GM12891 (cell line): ENCODE measurements around the gene LRRC10. TPM values are rescaled to one million over a fixed set of nuclear protein-coding genes. Genes with fewer than 3 reads are reported as not detected.

Experiments
- DNase-seq: peaks from one replicate; pipeline ENCODE4 v3.0.0; 2011; ENCODE audit warnings: low spot score; ENCODE audit not compliant: insufficient read length
- FAIRE-seq: peaks from 2 replicates; lab custom pipeline; 2011; peaks lifted over from hg19 to GRCh38; lab: Jason Lieb, UNC
- PAX5 ChIP-seq: IDR thresholded peaks from 2 replicates; pipeline ENCODE4 v1.6.1; 2011; ENCODE audit warnings: low read length, moderate library complexity, mild to moderate bottlenecking; ENCODE audit not compliant: insufficient read depth, severe bottlenecking
- POLR2A ChIP-seq: IDR thresholded peaks from 2 replicates; pipeline ENCODE4 v1.6.1; 2011; ENCODE audit warnings: low read depth, low read length, control low read depth
- POLR2AphosphoS5 ChIP-seq: IDR thresholded peaks from 2 replicates; pipeline ENCODE4 v1.6.1; 2011; ENCODE audit warnings: low read depth, low read length, control low read depth
- POU2F2 ChIP-seq: IDR thresholded peaks from 2 replicates; pipeline ENCODE4 v1.6.1; 2011; ENCODE audit warnings: low read depth, mild to moderate bottlenecking, control low read depth, low read length, moderate library complexity
- SPI1 ChIP-seq: IDR thresholded peaks from 2 replicates; pipeline ENCODE4 v1.6.1; 2011; ENCODE audit warnings: low read depth, low read length, control low read depth
- TAF1 ChIP-seq: IDR thresholded peaks from 2 replicates; pipeline ENCODE4 v1.6.1; 2011; ENCODE audit warnings: low read depth, low read length, control low read depth
- polyA plus RNA-seq: library from polyadenylated mRNA; unstranded; fragments of >200 nt; gene quantifications from one replicate; pipeline ENCODE4 v1.2.1, GENCODE V29; 2012; ENCODE audit warnings: low read depth, missing spikeins, inconsistent platforms; ENCODE audit not compliant: missing spikeins

LRRC10 gene, protein sequence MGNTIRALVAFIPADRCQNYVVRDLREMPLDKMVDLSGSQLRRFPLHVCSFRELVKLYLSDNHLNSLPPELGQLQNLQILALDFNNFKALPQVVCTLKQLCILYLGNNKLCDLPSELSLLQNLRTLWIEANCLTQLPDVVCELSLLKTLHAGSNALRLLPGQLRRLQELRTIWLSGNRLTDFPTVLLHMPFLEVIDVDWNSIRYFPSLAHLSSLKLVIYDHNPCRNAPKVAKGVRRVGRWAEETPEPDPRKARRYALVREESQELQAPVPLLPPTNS
- polyA plus RNA-seq = not detected

DNA sequence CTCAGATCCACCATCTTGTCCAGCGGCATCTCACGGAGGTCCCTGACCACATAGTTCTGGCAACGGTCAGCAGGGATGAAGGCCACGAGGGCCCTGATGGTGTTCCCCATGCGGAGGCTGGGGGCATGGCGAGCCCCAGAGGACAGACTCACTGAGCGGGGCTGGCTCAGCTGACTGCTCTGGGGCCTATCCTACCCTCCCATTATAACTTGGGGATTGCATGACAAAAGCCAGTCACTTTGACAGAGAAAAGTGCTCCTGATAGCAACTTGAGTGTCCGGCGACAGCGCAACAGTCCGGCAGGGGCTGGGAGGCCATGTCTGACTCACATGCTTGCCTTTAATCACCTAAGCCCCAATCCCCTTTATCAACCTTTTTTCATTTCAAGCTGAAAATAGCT, at the start of gene LRRC10:
LRRC10 (minus strand) TSS at position 179 of the 400 bp plus-strand sequence; CDS start at position 110, 69 bp downstream.
- FAIRE-seq = no peak
- DNase-seq = no peak
- TF ChIP-seq PAX5 = no peak
- TF ChIP-seq POLR2A = no peak
- no peak for TF ChIP-seq POU2F2
- no peak for TF ChIP-seq POLR2AphosphoS5
- TF ChIP-seq SPI1 = no peak
- TF ChIP-seq TAF1 = no peak

DNA sequence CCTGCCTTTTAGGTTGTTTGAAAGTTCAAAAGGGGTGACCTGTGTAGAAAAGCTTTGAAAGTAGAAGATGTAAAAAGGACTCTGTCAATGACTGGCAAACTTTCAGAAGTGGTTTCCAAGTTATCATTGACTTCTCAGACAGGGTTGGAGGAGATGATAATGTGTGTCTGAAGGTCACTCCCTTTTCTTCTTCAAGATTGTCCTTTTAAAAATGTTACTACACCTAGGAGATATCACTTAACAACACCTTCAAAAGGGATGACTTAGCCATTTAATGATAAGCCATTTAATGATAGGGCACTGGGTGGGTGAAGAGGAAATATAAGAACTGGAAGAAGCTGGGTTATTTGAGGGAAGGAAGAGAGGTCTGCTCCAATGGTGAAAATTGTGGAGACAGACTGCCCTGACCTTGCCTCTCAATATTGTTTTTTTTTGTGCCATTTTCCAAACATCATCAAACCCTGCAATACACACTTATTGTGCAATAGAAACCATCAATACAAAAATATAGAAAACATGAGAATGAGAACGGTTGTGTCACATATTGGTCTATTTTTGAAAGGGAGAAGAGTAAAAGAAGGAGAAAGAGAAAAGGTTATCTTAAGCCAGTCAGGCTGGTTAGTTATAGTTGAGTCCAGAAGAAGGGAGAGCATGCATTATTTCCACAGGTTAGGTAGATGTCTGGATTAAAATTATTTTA, 49.6 kb upstream of the LRRC10 start:
- DNase-seq = no peak
- no peak for FAIRE-seq
- TF ChIP-seq PAX5 (no peak), SPI1 (no peak), TAF1 (no peak), POLR2A (no peak), POLR2AphosphoS5 (no peak), POU2F2 (no peak)

DNA sequence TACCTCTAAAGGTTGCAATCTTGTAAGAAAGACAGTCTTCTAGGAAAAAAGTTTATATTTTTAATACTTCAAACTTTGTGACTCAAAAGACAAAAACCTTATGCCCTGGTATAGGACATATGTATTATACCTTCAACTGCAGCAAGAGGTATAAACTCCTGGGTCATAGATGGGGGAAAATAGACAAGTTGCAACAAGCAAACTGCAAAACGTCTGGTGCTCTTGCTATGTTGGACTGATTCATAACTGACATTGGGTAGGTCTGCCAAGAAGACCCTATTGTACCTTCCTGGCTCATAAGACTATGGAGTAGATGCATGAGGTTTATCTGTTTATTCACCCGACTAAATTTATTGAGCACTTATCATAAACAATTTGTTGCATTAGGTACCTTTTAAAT, 47.5 kb upstream of the LRRC10 start:
- TF ChIP-seq POLR2AphosphoS5 (no peak), SPI1 (no peak), POLR2A (no peak), TAF1 (no peak), PAX5 (no peak), POU2F2 (no peak)
- no peak for FAIRE-seq

DNA sequence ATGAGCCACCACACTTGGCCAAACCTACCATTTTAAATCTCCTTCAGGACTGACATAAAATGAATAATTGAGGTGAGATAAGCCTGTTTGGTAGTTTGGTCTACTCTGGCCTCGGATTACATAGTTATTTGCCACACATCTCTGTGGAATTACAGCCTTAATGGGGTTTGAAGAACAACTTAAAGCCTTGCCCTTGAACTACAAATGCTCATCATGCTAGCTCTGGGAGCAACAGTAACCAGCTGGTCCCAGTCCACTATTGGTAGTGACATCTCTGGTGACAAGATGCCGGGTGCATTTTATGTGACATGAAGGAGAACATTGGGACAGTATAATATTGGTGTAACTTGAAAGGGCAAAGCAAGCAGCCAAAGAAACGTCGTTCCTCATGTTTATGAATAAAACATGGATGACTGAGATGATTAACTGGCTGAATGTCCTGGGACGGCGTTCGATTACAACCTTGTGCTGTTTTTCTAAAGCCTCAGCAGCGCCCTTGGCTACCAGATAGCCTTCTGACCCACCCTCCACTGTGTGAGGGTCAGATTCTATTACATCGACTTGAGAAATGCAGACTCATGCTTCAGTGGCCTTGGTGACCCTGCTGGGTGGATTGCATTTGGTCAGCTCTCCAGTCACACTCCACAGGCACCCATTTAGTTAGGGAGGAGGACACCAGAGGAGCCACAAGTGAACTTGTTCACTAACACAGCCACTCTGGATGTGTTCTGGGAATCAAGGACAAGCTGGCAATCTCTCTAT, 46.9 kb upstream of the LRRC10 start:
- TF ChIP-seq POLR2AphosphoS5 (no peak), TAF1 (no peak), POU2F2 (no peak), PAX5 (no peak), POLR2A (no peak), SPI1 (no peak)
- DNase-seq (no peak), FAIRE-seq (no peak)

More for the DNA sequence above, 47.5 kb upstream of the LRRC10 start:
- no peak for DNase-seq

DNA sequence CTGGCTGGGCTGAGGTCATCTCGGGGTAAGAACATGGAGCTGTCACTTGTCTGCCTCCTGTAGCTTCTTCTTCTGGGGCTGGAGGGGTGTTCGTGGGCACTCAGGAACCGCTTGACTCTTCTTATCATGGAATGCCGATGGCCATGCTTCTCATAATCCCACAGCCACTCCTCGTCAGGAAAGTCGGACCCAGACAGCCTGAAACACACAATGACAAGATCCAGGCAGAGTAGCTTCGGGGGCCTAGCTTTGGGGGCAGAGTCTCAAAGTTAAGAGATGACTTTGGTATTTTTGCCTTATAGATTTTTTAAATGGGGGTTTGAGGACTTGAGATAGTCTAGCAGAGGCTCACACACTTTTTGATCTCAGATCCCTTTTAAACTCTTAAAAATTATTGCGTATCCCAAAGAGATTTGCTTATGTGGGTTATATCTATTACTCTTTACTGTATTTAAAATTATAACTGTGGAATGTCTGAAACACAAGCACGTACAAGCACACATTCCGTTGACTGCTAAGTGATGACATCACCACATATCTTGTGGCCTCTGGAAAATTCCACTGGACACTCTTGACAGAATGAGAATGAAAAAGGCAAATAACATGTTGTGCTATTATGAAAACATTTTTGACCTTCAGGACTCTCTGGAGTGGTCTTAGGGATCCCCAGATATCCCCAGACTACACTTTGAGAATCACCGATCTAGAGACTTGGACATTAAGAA, 45.1 kb upstream of the LRRC10 start:
- DNase-seq (no peak), FAIRE-seq (no peak)
- TF ChIP-seq PAX5 = no peak

DNA sequence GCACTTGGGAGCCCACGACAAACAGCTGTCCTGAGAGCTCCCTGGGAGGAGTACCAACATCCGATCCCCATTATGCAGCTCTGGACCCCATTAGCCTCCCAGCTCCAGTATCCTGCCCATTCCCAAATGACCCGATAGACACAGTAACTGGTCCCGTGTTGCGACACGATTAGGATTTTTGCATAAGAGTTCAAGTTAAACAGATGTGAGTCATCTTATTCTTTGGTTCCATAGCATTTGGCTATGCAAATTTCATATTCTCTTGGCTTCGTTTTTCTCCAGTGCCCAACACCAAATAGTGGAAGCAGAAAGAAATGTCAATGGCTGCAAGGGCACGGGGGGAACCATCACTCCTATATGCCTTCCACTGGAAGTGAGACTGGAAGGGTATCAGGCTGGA, 43.0 kb upstream of the LRRC10 start:
- no peak for DNase-seq
- TF ChIP-seq SPI1 = no peak
- TF ChIP-seq TAF1 = no peak
- TF ChIP-seq PAX5 = no peak
- TF ChIP-seq POLR2AphosphoS5 = no peak
- TF ChIP-seq POU2F2 = no peak
- FAIRE-seq = no peak

DNA sequence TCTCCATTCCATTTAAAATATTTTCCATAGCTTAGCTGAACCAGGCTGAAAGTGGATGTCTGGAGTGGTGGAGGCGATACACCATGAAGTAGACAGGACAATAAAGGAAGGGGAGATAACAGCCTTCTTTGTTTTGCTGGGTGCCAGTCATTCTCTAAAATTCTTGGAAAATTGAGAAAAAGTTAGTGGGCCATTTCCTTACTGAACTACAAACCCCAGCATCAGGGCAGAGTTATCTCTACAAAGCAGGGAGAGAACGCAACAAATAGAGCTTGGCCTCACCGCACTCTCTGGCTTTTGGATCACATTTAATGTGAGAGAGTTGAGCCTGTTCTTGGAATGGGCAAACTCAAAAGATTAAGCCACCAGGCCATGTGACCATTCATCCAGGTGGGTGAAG, 41.2 kb upstream of the LRRC10 start:
- FAIRE-seq = no peak
- no peak for DNase-seq
- no peak for TF ChIP-seq POU2F2
- no peak for TF ChIP-seq SPI1
- TF ChIP-seq TAF1 = no peak
- no peak for TF ChIP-seq POLR2A
- no peak for TF ChIP-seq POLR2AphosphoS5
- no peak for TF ChIP-seq PAX5

DNA sequence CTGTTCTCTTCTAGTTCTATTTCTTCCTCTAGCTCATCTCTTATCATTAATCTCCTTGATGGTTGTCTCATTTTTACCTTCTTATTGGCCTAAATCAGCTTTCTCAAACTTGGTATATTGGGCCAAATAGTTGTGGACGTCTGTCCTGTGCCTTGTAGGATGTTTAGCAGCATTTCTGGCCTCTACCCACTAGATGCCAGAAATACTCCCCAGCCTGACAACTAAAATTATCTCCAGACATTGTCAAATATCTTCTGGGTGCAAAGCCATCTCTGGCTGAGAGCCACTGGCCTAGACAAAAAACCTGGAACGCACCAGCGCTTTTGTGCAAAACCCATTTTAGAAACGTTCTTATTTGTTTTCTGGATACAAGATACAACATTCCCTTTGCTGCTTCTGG, 38.8 kb upstream of the LRRC10 start:
- TF ChIP-seq POLR2A (no peak), PAX5 (no peak), POU2F2 (no peak), SPI1 (no peak), POLR2AphosphoS5 (no peak), TAF1 (no peak)
- FAIRE-seq = no peak
- no peak for DNase-seq

DNA sequence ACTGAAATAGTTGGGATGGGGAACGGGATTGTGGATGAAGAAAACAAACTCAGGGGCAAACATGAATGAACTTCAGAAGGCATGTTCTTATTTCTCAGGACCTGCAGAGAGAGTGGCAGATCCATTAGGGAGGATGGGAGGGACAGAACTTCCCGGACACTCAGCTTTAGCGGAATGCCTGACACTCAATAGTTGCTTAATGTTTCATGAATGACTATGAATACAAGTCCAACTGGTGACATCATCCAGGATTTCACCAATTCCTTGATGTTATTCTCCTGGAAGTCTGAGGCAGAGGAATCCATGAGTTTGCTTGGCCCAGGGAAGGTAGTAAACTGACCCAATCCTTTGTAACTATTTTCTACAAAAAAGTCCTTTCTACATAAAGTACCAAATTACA, 37.8 kb upstream of the LRRC10 start:
- DNase-seq = no peak
- TF ChIP-seq PAX5 (no peak), POLR2A (no peak), SPI1 (no peak), TAF1 (no peak), POU2F2 (no peak), POLR2AphosphoS5 (no peak)
- FAIRE-seq = no peak

DNA sequence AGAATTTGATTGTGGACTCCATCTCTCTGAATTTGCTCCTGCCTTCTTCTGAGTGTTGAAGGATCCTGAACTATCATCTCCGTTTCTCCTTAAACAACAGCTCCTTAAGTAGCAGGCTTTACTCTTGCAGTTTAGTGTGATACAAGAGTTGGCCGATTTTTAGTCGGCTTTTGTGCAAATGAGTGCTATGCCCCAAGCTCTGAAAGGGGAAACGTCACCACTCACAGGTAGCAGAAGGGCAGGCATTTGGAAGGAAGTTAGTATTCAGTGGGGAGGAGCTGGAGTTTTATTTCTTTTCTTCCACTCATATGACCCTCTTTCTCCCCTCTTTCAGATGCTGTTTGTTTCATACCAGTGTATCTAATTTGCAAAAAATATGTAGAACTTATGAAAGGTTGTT, 36.5 kb upstream of the LRRC10 start:
- no peak for DNase-seq
- no peak for FAIRE-seq
- TF ChIP-seq TAF1 = no peak
- TF ChIP-seq SPI1 = no peak
- TF ChIP-seq POLR2AphosphoS5 = no peak
- TF ChIP-seq PAX5 = no peak
- TF ChIP-seq POU2F2 = no peak
- no peak for TF ChIP-seq POLR2A
